Esophagus squamous epithelium (tissue), 4 donors: ENCODE measurements around the gene NHS.

ENCODE experiments used
- POLR2A ChIP-seq, 4 donors: fragments of 450-650 bp; IDR thresholded peaks; one replicate each; pipeline ENCODE4 v1.6.1; 2017; ENCODE audit warnings: antibody characterized with exemption in 4 of 4, mild to moderate bottlenecking in 4 of 4, moderate library complexity in 3 of 4
- TF ChIP-seq, protein P1 (sequence below), 6 experiments: fragments of 450-650 bp in 4 of 6; fragments of 200-600 bp in 2 of 6; sonication (generic) in 2 of 6; IDR thresholded peaks; one replicate each; pipeline ENCODE4 v1.5.1; 2016 to 2019; ENCODE audit warnings: antibody characterized with exemption in 6 of 6, mild to moderate bottlenecking in 4 of 6, moderate library complexity in 4 of 6

DNA sequence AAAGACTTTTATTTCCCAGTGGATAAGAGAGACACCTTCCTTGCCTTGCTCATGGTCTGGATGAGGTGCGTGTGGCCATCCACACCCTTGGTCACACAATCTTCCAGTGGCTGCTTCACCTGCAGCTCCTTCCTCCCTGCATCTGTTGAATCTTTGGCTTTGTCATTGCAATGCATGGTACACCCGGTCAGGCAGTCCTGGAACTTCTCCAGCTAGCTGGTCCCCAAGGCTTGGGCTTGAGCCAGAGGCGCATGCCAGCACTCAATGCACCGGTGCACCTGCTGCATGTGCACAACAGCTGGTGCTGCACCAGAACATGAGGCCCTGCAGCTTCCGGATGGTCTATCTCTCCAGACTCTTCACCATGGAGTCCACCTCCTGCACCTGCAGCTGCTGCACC lies 394.0 kb downstream of the NHS start:
- no peak for TF ChIP-seq POLR2A (IDR thresholded peaks at IDR 0.05)
- TF ChIP-seq, protein P1, sequence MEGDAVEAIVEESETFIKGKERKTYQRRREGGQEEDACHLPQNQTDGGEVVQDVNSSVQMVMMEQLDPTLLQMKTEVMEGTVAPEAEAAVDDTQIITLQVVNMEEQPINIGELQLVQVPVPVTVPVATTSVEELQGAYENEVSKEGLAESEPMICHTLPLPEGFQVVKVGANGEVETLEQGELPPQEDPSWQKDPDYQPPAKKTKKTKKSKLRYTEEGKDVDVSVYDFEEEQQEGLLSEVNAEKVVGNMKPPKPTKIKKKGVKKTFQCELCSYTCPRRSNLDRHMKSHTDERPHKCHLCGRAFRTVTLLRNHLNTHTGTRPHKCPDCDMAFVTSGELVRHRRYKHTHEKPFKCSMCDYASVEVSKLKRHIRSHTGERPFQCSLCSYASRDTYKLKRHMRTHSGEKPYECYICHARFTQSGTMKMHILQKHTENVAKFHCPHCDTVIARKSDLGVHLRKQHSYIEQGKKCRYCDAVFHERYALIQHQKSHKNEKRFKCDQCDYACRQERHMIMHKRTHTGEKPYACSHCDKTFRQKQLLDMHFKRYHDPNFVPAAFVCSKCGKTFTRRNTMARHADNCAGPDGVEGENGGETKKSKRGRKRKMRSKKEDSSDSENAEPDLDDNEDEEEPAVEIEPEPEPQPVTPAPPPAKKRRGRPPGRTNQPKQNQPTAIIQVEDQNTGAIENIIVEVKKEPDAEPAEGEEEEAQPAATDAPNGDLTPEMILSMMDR (IDR thresholded peaks at IDR 0.05) = no peak
